HG02588 (cell line): Measurements from ENCODE around the gene TNNI2.

Experiments used
- ATAC-seq: cut with Tn5 transposase; IDR thresholded peaks from one replicate; pipeline ENCODE4 v1.9.1; 2021; ENCODE audit warnings: mild to moderate bottlenecking, moderate library complexity; ENCODE audit not compliant: unreplicated experiment

TNNI2 gene

DNA sequence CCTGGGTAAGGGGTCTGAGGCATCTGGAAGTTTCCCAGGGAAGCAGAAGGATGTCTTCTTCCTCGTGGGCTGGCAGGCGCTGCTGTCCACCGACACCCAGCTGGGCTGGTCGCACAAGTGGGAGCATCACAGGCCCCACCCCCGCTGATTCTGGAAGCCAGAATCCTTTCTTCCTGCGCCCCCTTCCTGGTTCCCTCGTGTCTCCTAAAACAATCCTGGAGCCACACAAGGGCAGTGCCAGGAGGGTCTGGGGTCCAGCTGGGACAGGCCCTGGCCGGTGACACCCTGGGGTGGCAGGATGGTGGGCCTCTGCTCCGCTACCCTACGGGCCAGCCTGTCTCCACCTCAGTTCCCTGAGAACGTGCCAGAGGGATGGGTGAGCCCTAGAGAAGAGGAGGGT, 18.3 kb downstream of the TNNI2 start:
- no peak for ATAC-seq

DNA sequence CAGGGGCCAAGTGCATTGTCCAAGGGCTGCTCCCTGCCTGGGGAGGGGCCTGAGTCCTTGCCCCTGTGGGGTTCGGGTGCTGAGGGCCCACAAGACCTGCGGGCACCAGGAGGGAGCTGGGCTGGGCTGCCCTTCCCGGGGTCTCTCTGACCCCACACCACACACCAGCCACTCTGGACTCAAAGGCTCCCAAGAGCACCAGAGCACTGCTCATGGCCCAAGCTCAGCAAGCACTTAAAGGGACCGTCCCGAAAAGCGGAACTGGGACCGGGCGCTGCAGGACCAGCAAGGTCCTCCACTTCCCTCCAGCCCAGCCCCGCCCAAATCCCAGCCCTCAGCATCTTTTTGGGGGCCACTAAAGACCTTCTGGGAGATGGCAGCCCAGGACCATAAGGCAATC, 19.4 kb downstream of the TNNI2 start:
- ATAC-seq = no peak

DNA sequence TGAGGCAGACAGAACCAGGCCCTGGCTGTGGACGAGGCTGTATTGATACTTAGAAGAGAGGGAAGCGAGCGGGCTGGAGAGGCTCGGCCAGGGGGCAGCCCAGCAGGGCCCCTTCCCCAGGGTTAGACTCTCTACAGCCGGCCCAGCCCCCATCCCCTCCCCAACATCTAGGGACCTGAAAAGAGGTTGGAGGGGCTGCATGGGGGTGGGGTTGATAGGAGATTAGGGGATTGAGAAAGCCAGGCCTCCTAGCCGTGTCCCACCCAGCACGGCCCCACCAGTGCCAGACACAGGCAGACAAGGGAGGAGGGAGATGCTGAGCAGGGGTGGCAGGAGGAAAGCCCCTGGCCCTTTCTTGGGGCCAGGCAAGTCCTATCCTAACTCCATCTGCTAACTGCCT, 19.8 kb downstream of the TNNI2 start:
- ATAC-seq = no peak

DNA sequence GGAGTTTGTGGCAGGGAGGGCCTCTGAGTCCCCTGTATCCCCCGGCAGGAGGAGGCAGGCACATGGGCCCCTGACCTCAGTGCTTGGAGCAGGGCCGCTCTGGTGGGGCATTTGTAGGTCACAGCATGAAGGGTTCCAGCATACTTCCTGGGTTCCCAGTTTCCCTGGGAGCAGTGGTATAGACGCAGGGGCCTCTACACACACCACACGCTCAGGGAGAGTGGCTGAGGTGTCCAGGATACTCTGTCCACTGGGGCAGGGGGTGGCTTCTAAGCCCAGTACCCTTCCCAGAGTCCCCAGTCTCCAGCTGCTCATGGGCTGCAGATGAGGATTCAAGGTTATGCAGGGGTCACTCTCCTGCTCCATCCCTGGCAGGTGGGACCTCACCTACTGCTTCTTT, 20.2 kb downstream of the TNNI2 start:
- no peak for ATAC-seq

DNA sequence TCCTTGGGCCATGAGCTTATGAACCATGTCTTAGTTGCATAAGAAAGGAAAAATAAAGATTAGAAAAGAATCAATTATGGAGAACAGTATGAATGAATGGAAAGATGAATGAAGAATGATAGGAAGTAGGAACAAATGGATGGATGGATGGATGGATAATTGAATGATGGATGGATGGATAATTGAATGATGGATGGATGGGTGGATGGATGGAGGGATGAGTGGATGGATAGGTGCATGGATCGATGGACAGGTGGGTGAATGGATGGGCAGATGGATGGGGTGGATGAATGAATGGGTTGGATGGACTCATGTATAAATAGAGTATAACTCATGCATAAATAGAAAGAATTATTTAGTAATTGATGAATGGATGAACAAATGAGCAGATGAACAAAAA, 21.3 kb downstream of the TNNI2 start:
- no peak for ATAC-seq

DNA sequence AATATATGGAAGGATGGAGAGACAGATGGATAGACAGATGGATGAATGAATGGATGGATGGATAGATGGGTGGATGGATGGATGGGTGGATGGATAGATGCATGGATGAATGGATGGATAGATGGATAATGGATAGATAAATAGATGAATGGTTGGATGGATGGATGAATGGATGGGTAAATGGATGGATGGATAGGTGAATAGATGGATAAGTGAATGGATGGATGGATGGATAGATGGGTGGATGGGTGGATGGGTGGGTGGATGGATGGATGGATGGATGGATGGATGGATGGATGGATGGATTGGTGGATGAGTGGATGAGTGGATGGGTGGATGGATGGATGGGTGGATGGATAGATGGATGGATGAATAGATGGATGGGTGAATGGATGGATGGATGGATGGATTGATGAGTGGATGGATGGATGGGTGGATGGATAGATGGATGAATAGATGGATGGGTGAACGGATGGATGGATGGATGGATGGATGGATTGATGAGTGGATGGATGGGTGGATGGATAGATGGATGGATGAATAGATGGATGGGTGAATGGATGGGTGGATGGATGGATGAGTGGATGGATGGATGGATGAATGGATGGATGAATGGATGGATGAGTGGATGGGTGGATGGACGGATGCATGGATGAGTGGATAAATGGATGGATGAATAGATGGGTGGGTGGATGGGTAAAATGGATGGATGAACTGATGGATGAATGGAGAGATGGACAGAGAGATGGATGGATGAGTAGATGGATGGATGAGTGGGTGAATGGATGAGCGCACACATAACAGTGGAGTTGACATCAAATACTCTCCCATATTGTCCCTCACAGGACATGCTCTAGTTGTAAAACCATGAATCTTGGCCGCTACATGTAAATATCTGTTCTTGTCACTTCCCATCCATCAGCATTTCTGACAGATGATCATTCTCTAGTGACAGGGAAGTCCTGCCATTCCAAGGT, 22.9 kb downstream of the TNNI2 start:
- no peak for ATAC-seq

DNA sequence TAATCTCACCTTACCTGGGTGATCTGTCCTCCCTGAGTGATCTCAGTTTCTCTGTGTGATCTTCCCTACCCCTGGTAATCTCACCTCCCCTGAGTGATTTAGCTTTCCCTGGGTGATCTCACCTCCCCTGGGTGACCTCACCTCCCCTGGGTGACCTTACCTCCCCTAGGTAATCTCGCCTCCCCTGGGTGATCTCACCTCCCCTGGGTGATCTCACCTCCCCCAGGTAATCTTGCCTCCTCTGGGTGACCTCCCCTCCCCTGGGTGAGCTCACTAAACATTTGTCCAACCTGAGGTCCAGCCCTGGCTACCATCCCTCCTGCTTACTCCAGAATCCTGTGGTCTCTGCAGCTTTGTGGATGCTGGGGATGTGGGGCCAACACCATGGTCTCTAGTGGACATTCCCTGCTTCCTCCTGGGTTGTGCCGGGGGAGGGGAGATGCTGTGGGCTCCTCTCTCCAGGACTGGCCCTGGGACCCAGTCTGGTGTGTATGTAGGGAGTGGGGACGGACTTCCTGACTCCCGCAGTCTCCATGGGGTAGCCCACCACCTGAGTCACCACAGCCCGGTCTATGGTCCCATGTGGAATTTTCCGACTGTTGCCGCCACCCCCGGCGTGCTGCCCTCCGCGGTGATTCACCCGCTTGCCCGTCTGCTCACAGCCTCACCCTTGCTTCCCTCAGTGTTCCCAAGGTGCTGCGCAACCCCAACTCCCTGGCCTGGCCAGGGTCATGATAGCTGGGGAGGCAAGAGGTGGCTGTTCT, 24.0 kb downstream of the TNNI2 start:
- ATAC-seq = no peak

DNA sequence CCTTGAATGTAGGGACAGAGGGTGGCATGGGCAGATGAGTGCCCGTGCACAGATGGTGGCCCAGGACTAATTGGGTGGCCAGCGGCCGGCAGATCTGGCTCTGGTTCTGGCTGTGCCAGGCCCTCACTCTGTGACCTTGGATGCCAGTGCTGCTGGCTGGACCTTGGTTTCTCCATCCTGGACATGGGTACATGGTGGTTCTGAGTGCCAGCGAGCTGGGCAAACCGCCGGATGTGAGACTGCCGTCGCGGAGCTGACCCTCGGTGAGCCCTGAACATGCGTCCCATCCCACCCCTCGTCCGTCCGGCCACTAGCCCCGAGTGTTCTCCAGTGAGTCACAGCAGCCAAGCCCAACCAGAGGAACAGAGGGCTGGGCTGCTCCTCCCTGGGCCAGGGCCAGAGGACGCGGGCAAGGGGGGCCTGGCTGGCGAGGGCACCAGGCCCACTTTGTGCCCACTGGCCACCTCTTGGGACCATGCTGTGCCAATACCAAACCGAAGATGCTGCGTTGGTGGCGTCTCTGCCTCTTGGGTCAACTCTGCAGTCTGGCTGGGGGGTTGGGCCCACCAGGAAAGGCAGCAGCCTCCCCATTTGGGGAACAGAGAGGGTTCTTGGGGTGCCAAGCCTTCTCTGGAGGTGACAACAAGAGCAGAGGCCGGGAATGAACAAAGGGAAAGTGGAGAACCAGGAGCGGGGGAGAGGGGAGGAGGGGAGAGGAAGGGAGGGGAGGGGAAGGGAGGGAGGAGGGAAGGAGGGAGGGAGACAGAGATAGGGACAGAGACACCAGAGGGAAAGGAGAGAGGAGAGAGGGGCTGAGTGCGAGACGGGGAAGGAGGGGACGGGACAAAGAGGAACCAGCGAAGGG, 24.8 kb downstream of the TNNI2 start:
- no peak for ATAC-seq

DNA sequence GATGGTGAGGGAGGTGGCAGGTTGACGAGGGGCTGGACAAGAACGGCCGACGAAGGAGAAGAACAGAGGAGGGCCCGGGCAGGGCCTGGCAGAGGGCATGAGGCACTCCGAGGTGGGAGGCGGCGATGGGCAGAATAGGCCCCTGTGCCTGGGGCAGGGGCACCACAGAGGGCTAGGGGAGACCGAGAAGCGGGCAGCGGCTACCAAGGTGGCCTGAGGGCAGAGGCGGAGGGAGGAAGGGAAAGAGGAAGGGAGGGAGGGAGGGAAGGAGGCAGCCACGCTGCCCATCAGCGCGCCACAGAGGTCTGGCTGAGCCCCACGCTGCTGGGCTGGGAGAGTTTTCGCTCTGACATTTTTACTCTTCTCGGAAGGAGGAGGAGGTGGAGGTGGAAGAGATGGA, 25.4 kb downstream of the TNNI2 start:
- no peak for ATAC-seq

DNA sequence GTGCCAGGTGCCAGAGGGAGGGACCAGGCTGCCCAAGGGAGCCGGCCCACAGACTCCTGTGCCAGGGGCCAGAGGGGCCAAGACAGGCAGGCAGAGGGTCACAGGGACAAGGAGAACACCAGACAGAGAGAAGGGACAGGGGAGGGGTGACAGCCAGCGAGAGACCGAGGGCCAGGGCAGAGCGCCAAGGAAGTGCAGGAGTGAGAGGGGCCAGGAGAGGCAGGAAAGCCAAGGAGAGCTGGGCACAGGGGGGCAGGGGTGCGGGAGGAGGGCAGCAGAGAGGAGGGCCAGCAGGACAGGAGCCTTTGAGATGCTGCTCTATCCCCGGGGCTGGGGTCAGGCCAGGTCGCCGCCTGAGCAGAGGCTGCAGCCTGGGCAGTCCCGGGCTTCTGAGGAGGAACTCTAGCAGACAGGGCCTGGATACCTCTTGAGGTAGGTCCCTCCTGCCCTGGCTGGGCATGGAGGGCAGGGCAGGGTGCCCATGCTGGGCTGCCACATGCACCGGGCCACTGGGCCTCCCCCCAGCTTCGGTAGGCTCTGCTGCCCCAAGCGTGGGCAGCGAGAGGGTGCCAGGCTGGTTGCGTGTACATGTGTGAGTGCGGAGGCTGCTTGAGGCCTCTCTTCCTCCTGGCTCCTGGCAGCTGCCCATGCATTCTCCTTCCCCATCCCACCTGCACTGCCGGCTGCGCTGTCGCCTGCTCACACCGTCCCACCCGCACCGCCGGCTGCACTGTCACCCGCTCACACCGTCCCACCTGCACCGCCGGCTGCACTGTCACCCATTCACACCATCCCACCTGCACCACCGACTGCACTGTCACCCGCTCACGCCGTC, 26.3 kb downstream of the TNNI2 start:
- no peak for ATAC-seq

DNA sequence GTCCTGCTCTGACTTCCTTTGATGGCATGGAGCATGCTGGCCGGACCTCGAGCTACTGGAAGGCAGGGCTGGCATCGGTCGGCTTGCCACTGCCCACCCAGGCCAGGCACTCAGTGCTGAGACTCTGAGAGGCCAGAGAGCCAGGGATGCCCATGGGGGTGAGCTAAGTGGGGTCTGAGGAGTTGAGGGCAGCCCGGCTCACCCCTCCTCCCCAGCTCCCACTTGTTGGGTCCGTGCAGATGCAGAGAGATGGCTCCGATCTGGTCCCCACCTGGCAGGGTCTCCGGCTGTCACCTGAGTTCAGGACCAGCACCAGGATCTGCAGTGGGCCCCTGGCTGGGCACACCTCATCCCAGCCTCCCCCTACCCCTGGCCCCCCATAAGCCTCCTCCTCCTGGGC, 27.4 kb downstream of the TNNI2 start:
- ATAC-seq = no peak

DNA sequence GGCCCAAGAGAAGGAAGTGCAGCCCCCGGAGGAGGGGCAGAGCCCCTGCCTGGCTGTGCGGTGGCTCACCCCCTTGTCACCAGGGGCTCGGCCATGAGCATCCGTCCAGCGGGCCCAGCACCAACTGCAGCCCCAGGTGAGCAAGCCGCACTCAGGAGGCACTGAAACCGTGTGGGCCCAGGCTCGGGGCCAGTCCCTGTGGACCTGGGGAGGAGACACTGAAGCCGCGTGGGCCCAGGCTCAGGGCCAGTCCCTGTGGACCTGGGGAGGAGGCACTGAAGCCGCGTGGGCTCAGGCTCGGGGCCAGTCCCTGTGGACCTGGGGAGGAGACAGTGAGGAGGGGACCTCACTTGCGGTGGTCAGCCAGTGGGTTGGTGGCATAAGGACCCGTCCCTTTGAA, 28.0 kb downstream of the TNNI2 start:
- no peak for ATAC-seq

DNA sequence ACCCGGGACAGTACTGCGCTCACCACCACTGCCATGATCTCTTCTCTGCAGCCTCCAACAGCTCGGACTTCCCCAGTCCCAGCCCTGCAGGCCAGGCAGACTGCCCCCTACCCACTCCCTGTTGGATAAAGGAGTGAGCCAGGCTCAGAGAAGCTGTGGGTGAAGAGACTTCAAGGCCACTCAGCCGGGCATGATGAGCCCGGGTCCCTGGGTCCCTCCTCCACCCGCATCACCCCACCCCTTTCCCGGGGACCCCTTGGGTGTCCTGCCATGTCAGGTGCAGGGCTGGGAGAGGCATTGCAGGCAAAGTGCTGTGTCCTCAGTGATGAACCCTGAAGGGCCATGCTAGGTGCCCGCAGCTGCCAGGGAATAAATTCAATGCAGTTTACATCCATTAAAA, 28.6 kb downstream of the TNNI2 start:
- ATAC-seq = no peak

DNA sequence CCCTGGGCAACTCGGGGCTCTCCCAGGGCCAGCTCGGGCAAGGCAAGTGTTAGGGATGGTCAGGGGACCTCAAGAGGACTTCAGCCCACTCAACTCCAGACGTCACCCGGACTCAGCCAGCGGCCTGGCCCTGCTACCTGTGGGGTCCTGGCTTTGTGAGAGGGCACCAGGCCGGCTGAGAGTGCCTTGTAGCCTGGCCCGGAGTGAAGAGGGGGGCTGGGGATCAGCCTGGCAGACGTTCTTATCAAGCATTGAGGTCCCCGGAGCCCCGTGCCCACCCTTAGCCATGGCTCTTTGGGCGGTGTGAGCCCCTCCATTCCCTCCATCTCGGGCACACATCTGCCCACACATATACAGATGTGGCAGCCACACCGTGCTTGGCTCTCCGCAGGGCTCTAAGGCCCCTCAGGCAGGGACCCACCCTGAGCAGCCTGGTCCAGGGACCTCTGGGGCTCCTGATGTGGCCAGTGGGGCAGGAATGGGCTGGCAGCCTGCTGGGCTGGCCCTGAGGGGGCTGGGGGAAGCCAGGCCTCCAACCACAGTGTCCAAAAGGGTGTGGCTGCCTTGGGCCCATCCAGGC, 29.4 kb downstream of the TNNI2 start:
- no peak for ATAC-seq

DNA sequence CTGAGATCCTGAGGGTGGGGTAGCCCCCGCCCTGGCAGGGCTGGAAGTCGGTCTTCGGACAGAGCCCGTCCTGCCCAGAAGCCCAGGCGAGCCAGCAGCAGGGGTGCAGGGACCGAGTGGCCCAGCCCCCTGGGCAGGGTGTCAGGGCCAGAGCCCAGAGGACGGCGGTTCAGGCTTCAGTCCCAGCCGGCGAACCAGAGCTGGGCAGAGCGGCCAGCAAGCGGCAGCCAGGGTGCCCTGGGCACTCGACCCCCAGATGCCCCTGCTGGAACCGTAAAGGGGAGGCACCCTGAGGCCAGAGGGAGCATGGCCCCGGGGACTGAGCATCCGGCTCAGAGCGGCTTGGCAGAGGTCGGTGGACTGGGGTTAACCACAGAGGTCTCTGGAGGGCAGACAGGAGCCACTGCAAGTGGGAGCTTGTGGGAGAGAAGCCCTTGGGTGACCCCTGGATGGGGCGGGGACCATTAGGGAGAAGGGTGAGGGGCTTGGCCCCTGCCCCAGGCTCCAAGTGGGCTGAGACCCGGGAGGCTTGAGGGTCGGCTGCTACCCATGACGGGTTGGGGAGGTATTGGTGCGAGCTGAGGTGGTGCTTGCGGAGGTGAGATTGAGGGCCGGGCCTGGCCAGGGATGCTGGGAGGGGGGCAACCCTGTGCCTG, 30.0 kb downstream of the TNNI2 start:
- no peak for ATAC-seq

DNA sequence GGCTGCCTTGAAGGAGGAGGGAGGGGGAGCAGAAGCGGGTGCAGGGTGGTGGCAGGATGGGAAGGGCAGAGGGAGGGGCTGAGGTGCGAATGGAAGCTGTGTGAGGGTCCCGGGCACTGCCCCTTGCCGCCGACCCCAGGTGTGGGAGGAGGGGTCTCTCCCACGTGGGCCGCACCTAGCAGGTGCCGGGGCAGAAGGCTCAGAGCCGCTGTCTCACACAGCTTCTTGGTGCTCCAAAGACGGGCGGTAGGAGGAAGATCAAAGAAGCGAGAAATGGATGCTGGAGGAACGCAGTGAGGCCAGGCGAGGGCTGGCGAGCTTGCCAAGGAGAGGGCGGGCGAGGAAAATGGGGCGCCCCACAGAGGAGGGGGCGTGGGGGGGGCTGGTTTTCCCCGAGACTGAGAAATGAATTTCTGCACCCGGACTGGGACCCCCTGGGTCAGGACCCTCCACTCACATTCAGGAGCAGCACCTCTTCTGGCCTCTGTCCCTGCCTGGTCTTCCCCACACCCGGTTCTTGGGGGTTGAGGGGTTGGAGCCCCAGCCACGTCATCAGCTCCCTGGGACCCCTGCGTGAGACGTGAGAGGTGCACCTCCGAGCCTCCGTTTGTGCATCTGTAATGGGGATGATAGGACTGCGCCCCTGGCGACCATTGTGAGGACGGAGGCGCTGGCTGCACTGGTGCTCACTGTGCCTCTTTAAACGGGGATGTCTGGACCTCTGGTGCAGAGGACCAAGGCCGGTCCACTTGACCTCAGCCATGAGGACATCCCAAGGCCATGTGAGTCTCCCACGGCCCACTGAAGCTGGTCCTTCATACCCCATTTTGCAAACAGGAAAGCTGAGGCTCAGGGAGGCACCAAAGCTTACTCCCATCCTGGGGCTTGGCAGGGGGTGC, 30.9 kb downstream of the TNNI2 start:
- ATAC-seq = no peak

DNA sequence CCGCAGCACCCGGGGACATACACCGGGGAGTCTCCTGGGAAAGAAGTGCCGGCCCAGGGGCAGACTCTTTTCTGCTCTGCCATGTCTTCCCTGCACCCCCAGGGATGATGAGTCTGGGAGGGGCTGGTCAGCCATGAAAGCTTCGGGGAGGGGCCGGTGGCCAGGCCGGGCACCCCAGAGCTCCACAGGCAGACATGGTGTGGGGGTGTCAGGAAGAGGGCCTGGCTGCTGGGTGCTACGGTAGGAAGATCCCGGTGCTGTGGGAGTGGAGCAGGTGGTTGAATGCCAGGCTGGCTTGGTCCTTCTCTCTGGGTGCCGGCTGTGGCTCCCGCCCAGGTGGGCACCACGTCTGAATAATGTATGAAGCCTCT, 31.5 kb downstream of the TNNI2 start:
- ATAC-seq = no peak

DNA sequence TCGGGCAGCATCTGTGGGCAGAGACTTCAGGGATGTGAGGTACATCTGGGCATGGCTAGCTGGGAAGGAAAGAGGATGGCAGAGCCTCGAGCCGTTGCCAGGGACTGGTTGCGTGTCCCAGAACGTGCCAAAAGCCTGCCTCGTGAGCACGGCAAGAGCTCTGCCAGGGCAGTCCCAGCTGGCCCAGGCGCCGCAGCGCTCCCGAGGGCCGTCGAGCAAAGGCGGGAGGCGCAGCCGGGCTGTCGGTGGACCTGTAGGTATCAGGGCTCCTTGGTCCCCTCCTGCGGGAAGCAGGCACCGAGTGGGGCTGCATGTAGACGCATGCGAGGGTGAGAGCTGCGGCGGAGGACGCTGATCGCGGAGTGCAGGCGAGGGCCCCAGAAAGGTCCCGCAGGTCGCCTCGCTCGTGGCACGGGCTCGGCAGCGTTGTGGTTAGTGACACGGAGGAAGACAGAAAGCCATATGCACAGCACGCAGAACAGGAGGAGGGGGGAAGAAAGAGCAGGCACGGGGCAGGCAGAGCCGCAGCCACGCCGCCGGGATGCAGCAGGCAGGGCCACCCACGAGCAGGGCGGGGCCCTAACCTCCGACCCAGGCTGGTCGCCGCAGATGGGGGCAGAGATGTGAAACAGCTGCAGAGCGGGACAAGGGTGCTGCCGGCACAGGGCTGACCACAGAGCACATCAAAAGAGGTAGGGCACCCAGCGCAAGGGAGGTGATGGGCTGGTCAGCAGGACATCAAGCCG, 32.1 kb downstream of the TNNI2 start:
- ATAC-seq = no peak
